Stimulated activated CD4-positive, alpha-beta T cell treated with anti-CD3 and anti-CD28 coated beads, TNF-alpha, amount 100 ng/mL, for 24 hours (primary cell): Measurements from ENCODE around the gene SH3BP5.

Source experiments
- DNase-seq, 3 experiments: peaks; one replicate each; pipeline ENCODE4 v3.0.0-alpha.2; 2020; ENCODE audit warnings: low read depth in 3 of 3

The SH3BP5 gene

GRCh38 chr3:15298504-15298903 is 33.9 kb downstream of the SH3BP5 start:
- DNase-seq, result no peak

- no peak for DNase-seq
Measured at GRCh38 chr3:15297608-15298350, 34.6 kb downstream of the SH3BP5 start.

GRCh38 chr3:15295506-15295905 is 36.9 kb downstream of the SH3BP5 start:
- no peak for DNase-seq

DNA sequence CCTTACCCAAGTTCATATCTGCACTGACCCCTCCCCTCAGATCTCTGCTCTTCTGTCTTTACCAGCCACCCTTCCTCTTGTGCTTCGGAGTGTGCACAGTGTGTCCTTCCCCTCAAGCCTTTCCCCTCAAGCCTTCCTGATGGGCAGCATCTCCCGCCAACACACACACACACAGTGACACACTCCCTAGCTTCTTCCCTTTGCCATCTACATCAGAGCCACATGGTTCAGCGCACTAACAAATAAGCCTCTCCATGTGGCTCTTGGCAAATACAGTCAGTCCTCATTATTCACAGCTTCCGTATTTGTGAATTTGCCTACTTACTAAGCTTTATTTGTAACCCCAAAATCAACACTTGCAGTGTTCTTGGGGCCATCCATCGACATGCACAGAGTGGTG is 37.5 kb downstream of the SH3BP5 start:
- no peak for DNase-seq

GRCh38 chr3:15292765-15293522 is 39.4 kb downstream of the SH3BP5 start:
- no peak for DNase-seq

DNA sequence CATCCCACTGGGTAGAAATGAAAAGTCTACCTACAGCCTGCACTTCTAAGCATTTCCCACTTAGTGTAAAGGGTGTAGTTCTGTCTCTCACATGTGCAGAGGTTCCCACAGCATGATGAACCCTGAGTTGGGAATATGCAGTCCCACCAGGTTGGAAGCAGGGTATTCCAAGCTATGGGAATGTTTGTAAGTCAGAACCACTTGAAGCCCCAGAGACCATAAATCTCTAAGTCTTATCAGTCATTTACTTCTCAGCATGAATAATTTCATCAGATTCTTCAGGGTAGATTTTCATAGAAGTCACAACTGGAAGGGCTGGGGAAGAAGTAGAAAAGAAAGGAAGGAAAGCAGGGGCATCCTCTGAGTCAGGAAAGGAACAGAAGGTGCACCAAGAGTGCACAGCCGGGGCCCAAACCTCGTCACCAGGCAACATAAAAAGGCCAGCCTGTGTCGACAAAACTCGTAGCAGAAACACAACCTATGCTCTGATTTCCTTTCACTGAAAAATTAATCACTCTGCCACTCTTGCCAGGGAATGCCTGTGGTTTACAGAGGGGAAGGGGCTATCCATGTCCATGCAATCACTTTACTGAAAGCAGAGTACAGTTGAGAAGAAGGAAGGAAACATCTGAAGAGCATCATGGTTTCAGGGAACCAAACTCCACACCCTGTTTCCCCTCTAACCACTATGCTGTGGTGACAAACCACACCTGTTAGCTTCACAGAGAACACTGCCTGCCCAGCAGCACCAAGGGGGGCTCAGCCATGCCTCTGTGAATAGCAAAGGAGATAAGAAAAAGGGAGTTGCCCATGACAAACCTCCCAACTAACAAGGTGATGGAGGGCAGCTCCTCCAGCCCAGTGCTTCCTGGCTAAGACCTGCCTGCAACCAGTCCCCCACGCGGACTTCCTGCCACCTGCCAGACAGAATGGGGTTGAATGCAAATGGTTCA is 40.5 kb downstream of the SH3BP5 start:
- DNase-seq, result peak in 1 of 3 experiments; percentile 36

DNA sequence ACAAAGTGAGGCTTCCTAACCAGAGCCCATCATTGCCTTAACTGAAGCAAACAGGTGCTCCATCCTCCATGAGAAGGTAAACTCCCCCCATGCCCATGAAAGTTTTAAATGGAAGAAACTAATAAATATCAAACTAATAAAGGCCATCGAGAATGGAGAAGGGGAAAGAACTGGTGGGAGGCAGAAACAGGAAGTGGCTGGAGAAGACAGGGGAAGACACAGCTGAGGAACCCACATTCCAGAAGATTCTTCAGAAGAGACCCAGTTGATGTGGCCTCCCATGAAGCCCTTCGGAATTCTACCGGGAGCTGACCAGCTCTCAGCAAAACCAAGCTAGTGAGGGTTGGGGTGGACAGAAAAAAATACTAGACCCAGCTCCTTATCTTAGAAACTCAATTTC is 41.6 kb downstream of the SH3BP5 start:
- no peak for DNase-seq

DNA sequence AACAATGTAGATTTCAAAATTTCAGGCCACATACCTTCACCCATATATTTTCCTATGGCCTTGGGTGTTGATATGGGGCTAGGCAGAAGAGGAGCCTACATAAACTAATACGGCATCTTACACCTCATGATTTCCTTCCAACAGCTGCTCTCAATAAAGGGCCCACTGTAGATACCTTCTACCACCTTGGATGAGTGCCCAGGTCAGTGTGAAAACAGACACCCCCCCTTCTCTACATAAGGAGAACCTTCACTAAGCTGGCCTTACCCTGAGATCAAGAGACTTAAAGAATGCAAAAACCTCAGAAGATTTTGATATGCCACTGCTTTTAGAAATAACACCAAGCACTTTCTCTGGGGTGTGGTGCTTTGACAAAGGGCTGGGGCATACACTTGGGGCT is 42.7 kb downstream of the SH3BP5 start:
- no peak for DNase-seq

GRCh38 chr3:15288331-15289035 is 43.9 kb downstream of the SH3BP5 start:
- no peak for DNase-seq

DNA sequence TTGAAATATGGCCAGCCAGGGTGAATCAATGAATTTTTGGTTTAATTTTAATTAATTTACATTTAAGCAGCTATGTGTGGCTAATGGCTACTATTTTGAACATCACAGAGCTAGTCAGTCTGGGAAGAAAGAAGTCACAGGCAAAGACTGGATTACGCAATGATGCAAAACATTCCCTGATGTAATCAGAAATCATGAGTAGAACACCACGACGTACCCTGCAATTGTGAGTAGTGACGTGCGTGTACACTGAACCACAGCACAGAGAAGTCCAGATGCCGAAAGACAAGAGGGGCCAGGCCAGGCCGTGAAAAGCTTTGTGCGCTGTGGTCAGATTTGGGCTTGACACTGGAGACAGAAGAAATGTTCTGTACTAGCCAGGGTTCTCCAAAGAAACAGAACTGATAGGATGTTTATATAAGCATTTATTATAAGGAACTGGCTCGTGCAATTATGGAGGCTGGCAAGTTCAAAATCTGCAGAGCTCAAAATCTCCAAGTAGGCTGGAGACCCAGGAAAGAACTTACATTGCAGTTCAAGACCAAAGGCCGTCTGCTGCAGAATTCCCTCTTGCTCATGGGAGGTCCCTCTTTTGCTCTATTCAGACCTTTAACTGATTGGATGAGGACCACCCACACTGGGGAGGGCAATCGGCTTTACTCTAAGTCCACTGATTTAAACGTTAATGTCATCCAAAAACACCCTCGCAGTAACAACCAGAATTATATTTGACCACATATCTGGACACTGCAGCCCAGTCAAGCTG is 44.6 kb downstream of the SH3BP5 start:
- DNase-seq, result no peak

GRCh38 chr3:15286022-15286421 is 46.4 kb downstream of the SH3BP5 start:
- DNase-seq, result no peak

- no peak for DNase-seq
Measured at GRCh38 chr3:15284121-15284889, 48.1 kb downstream of the SH3BP5 start.

GRCh38 chr3:15283702-15284101 is 48.7 kb downstream of the SH3BP5 start:
- no peak for DNase-seq

DNA sequence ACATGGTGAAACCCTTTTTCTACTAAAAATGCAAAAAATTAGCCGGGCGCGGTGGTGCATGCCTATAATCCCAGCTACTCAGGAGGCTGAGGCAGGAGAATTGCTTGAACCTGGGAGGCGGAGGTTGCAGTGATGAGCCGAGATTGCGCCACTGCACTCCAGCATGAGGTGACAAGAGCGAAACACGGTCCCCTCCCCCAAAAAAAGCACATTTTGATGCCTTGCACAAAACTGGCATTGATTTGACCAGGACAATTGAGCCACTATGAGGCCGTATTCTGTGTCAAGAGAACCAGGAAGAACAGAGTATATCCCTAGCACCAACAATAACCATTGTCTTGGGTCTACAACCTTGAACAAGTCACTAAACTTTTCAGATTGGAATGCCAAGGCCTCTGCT is 50.6 kb downstream of the SH3BP5 start:
- DNase-seq, result no peak

- no peak for DNase-seq
Measured at GRCh38 chr3:15280853-15281532, 51.4 kb downstream of the SH3BP5 start.

DNA sequence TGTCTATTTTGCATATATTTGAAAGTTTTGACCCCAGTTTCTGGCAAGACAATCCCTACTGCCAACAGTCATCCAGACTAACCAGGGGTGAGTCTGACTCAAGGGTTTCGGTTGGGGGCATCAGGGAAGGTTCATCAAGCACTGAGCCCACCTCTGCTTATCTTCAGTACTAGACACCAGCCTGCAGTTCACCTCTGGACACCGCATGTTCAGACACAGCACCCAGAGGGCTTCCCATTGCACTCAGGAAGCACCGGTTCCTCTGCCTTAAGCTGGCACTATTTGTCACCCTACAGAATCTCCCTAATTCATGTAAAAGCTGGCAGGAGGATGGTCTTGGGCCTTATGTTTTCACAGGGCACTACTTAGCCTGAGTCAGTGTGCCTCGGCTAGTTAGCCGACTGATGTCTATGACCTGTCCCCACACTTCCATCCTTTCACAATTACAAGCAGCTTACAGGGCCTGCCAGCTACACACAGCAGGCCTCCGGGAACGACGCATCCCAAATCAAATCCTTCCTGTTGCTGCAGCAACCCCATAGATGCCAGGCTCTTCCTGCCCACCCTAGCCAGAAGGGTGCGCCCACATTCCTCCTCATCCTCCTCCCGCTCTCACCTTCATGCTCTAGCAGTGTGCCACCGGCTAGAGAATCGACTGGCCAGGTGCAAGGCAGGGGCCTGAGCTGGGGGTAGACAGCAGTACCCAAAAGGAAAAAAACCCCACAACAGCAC is 52.5 kb downstream of the SH3BP5 start:
- no peak for DNase-seq

DNA sequence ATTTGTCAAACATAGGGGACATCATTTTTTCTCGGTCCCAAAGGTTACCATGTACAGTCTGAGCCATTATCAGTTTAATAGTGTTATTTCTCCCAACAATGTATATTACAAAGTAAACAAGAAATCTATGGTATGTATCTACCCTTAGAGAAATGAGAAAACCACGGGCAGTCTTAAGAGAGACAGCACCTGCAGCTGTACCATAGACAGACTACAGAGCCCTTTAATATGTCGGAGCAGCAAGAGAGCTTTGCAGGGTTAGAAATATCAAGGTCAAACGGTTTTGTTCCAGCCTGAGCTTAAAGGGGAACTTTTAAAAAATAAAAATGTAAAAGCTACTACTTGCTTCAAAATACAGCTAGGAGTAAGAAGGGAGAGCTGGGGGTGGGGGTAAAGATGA is 53.2 kb downstream of the SH3BP5 start:
- no peak for DNase-seq

- no peak for DNase-seq
Measured at GRCh38 chr3:15277861-15278500, 54.4 kb downstream of the SH3BP5 start.
